Endodermal cell (in vitro differentiated cells): ENCODE results near the gene PTPRO. TPM values are rescaled to one million over a fixed set of nuclear protein-coding genes. Genes with fewer than 3 reads are reported as not detected.

Experiments
- DNase-seq: peaks from one replicate; pipeline ENCODE4 v3.0.0-alpha.2; 2017
- H3K27ac ChIP-seq: 2 replicates; pipeline ENCODE4 v1.5.1; 2013; ENCODE audit warnings: mild to moderate bottlenecking, low read depth, low read length, moderate library complexity
- H3K27me3 ChIP-seq: 2 replicates; pipeline ENCODE4 v1.6.1; 2013; ENCODE audit warnings: mild to moderate bottlenecking, low read length, moderate library complexity; ENCODE audit not compliant: insufficient read depth, control insufficient read depth, poor library complexity, severe bottlenecking
- H3K36me3 ChIP-seq: 2 replicates; pipeline ENCODE4 v1.7.0; 2013; ENCODE audit warnings: mild to moderate bottlenecking, low read length, moderate library complexity; ENCODE audit not compliant: control insufficient read depth, insufficient read depth
- H3K4me1 ChIP-seq: one replicate; pipeline ENCODE4 v1.7.0; 2013; ENCODE audit warnings: low read length; ENCODE audit not compliant: control insufficient read depth, insufficient read depth
- H3K4me3 ChIP-seq: 2 replicates; pipeline ENCODE4 v1.5.1; 2013; ENCODE audit warnings: mild to moderate bottlenecking, low read length, moderate library complexity
- H3K9ac ChIP-seq: 2 replicates; pipeline ENCODE4 v1.6.1; 2013; ENCODE audit warnings: mild to moderate bottlenecking, low read length, moderate library complexity; ENCODE audit not compliant: poor library complexity, severe bottlenecking; ENCODE audit errors: extremely low read depth
- H3K9me3 ChIP-seq: 2 replicates; pipeline ENCODE4 v1.6.1; 2013; ENCODE audit warnings: mild to moderate bottlenecking, low read length, moderate library complexity; ENCODE audit not compliant: control insufficient read depth
- H3K27ac Mint-ChIP-seq: 2 replicates; pipeline ENCODE4 v1.8.0; 2020; ENCODE audit warnings: mixed read lengths
- H3K27me3 Mint-ChIP-seq: 2 replicates; pipeline ENCODE4 v1.8.0; 2021; ENCODE audit warnings: mild to moderate bottlenecking, mixed read lengths; ENCODE audit not compliant: insufficient read depth
- H3K36me3 Mint-ChIP-seq: 2 replicates; pipeline ENCODE4 v1.8.0; 2020; ENCODE audit warnings: low read depth, mixed read lengths
- H3K4me1 Mint-ChIP-seq: 2 replicates; pipeline ENCODE4 v1.8.0; 2020; ENCODE audit warnings: mixed read lengths
- H3K4me3 Mint-ChIP-seq: 2 replicates; pipeline ENCODE4 v1.8.0; 2020; ENCODE audit warnings: mild to moderate bottlenecking, moderate library complexity, mixed read lengths
- H3K9me3 Mint-ChIP-seq: 2 replicates; pipeline ENCODE4 v1.8.0; 2020; ENCODE audit warnings: mild to moderate bottlenecking, mixed read lengths
- WGBS, 2 experiments: methylation state at CpG; one replicate each; pipeline versions ENCODE4 v1.1.5 to v1.1.7; 2013; ENCODE audit warnings: missing lambda C conversion rate in 2 of 2, mixed read lengths in 1 of 2; ENCODE audit not compliant: insufficient coverage in 1 of 2, insufficient read length in 1 of 2; 5-methylcytosine and 5-hydroxymethylcytosine counted together
- total RNA-seq, 2 donors: library from RNA; stranded (reverse); fragmentation: NEBNext Ultra II Directional in 1 of 2; extraction: Animal tissue kit (Norgen Biotek cat#: 25700) in 1 of 2; gene quantifications; 2 replicates in 1 of 2; 3 replicates in 1 of 2; pipeline ENCODE4 v1.2.1, GENCODE V29; 2021
- TF ChIP-seq, protein P1 (sequence below): fragments of 200-600 bp; sonication (generic); conservative IDR thresholded peaks from 2 replicates; pipeline ENCODE4 v1.5.0; 2021; ENCODE audit warnings: antibody characterized with exemption, mild to moderate bottlenecking

Gene PTPRO
- total RNA-seq, 2 donors from 2014 or later, result 0.31 TPM; not detected in 1

DNA sequence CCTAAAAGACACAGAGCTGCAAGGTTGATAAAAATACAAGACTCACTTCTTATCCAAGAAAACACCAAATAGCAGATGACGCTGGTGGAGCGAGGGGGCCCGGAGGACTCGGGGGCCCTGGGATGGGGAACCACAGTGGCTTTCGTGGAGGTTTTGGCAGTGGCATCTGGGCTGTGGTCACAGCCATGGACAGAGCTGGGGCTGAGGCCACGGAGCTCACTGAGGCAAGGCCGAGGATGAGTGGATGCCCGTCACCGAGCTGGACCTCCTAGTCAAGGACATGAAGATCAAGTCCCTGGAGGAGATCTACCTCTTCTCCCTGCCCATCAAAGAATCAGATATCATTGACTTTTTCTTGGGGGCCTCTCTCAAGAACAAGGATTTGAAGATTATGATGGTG lies 117.2 kb downstream of the PTPRO start:
- Mint-ChIP-seq H3K36me3 (no peaks in the 10 kb centered on the region), H3K27ac (no peak overlapping the region), H3K9me3 (no peaks in the 10 kb centered on the region), H3K27me3 (no peaks in the 10 kb centered on the region), H3K4me3 (no peak overlapping the region), H3K4me1 (no peaks in the 10 kb centered on the region)
- 93 to 100% methylated on average over 2 to 9 of the region's 9 CpGs for WGBS, 2 experiments
- H3K27me3 ChIP-seq, result no peaks in the 10 kb centered on the region
- no peaks in the 10 kb centered on the region for H3K4me1 ChIP-seq
- DNase-seq, result no peak
- no peaks in the 10 kb centered on the region for H3K9me3 ChIP-seq
- TF ChIP-seq, protein P1, sequence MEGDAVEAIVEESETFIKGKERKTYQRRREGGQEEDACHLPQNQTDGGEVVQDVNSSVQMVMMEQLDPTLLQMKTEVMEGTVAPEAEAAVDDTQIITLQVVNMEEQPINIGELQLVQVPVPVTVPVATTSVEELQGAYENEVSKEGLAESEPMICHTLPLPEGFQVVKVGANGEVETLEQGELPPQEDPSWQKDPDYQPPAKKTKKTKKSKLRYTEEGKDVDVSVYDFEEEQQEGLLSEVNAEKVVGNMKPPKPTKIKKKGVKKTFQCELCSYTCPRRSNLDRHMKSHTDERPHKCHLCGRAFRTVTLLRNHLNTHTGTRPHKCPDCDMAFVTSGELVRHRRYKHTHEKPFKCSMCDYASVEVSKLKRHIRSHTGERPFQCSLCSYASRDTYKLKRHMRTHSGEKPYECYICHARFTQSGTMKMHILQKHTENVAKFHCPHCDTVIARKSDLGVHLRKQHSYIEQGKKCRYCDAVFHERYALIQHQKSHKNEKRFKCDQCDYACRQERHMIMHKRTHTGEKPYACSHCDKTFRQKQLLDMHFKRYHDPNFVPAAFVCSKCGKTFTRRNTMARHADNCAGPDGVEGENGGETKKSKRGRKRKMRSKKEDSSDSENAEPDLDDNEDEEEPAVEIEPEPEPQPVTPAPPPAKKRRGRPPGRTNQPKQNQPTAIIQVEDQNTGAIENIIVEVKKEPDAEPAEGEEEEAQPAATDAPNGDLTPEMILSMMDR, result no peak
- no peak overlapping the region for H3K9ac ChIP-seq
- H3K27ac ChIP-seq, result no peak overlapping the region
- no peak overlapping the region for H3K4me3 ChIP-seq
- H3K36me3 ChIP-seq, result no peaks in the 10 kb centered on the region

DNA sequence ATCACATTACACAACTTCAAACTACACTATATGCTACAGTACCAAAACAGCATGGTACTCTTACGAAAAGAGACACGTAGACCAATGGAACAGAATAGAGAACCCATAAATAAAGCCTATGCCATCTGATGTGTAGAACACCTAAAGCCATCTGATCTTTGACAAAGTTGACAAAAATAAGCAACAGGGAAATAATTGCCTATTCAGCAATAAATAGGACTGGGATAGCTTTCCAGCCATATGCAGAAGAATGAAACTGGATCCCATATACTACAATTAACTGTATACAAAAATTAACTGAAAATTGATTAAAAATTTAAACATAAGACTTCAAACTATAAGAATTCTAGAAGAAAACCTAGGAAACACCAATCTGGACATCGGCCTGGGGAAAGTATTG lies 120.7 kb downstream of the PTPRO start:
- no peaks in the 10 kb centered on the region for H3K4me1 ChIP-seq
- Mint-ChIP-seq H3K27me3 (no peaks in the 10 kb centered on the region), H3K4me3 (no peak overlapping the region), H3K27ac (no peak overlapping the region), H3K9me3 (no peaks in the 10 kb centered on the region), H3K4me1 (no peaks in the 10 kb centered on the region), H3K36me3 (no peaks in the 10 kb centered on the region)
- 82% methylated on average over 3 of the region's 3 CpGs; no CpG with 5 or more reads in 1 of the 2 experiments for WGBS, 2 experiments
- H3K27me3 ChIP-seq, result no peaks in the 10 kb centered on the region
- H3K27ac ChIP-seq, result no peak overlapping the region
- H3K9ac ChIP-seq, result no peak overlapping the region
- H3K36me3 ChIP-seq, result no peaks in the 10 kb centered on the region
- H3K4me3 ChIP-seq, result no peak overlapping the region
- TF ChIP-seq, protein P1, result no peak
- no peaks in the 10 kb centered on the region for H3K9me3 ChIP-seq
- no peak for DNase-seq

DNA sequence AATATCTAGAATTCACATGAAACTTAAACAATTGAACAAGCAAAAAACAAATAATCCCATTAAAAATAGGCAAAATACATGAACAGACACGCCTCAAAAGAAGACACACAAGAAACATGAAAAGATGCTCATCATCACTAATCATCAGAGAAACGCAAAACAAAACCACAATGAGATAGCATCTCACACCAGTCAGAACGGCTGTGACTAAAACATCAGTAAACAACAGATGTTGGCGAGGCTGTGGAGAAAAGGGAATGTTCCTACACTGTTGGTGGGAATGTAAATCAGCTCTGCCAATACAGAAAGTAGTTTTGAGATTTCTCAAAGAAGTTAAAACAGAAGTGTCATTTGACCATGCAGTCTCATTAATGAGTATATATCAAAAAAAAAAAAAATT lies 121.3 kb downstream of the PTPRO start:
- 87 to 89% methylated on average over 3 to 4 of the region's 4 CpGs for WGBS, 2 experiments
- Histone ChIP-seq H3K36me3 (no peaks in the 10 kb centered on the region), H3K4me1 (no peaks in the 10 kb centered on the region), H3K9ac (no peak overlapping the region), H3K27ac (no peak overlapping the region), H3K27me3 (no peaks in the 10 kb centered on the region), H3K9me3 (no peaks in the 10 kb centered on the region), H3K4me3 (no peak overlapping the region)
- Mint-ChIP-seq H3K4me3 (no peak overlapping the region), H3K27ac (no peak overlapping the region), H3K9me3 (no peaks in the 10 kb centered on the region), H3K4me1 (no peaks in the 10 kb centered on the region), H3K27me3 (no peaks in the 10 kb centered on the region), H3K36me3 (no peaks in the 10 kb centered on the region)
- DNase-seq, result no peak
- TF ChIP-seq, protein P1, result no peak
